ENCODE measurements around the gene VPS54. TPM values are rescaled to one million over a fixed set of nuclear protein-coding genes. Genes with fewer than 3 reads are reported as not detected.

VPS54 gene
- polyA plus RNA-seq, 1 of the 3 experiments (the other 2 are of a cell fraction) = 5.3 TPM

DNA sequence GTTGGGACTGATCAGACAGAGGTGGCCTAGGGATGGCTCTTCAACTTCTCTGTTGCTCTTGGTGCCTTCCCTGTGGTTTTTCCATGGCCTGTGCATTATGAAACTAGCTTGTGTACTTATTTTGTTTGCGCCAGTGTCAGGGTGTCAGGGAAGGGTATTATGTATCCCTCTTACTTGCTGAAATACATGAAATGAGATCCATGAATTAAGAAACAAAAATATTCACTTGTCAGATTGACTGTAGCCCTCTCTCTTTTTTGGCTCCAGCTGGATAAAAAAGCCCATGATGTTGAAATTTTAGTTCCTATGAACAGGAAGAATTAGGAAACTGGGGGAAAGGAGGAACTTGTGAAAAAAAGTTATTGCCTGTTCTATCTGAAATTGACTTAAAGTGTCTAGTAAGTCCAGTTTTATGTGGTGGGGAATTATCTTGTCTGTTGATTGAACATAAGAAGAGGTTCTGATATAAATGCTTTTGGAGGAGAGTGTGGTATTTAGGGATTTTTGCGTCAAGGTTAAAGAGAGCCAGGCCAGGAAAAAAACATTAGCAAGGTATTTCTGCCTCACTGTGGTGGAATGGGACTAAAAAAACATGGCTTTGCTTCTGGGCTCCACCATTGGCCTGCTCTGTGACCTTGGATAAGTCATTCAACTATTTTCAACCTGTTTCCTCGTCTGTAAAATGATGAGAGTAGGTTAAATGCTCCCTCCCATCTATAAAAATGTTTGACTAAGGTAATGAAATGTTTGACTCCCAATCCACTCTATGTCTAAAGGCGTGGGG lies 165.5 kb downstream of the VPS54 start:
- peaks cover 0 to 19% of the 10 kb centered on the region in 2 experiments for H3K4me1 ChIP-seq (ENCODE audit: control insufficient read depth in 1 of 2, insufficient read depth in 2 of 2, low read depth in 1 of 2, low read length in 1 of 2)
- no peaks in the 10 kb centered on the region for H3K9me3 ChIP-seq
- H3K27ac ChIP-seq (ENCODE audit: low read depth in 2 of 2, low read length in 1 of 2) = no peak overlapping the region
- CTCF ChIA-PET = interaction anchor here (1.4 kb wide), 1 partner anchor 154 kb away, joined by 6 read pairs; no protein-coding TSS in a partner anchor
- H3K9me2 ChIP-seq = no peaks in the 10 kb centered on the region
- H2AFZ ChIP-seq (ENCODE audit: low read depth) = no peak overlapping the region
- H3K27me3 ChIP-seq (ENCODE audit: insufficient read depth) = no peaks in the 10 kb centered on the region
- H3K4me3 ChIP-seq (ENCODE audit: low read depth in 2 of 2, low read length in 1 of 2) = no peak overlapping the region
- H3K9ac ChIP-seq = no peak overlapping the region
- POLR2A ChIA-PET = interaction anchor here (1.0 kb wide), 1 partner anchor 12 kb away, joined by 4 read pairs; the partner anchor contains the start of gene UGP2
- TF ChIP-seq ELF1 (IDR thresholded peaks at IDR 0.05) (no peak), FOXM1 (IDR thresholded peaks at IDR 0.05; ENCODE audit: low read depth) (no peak), NFIC (IDR thresholded peaks at IDR 0.05; ENCODE audit: borderline replicate concordance) (no peak)
- TF ChIP-seq, protein P1, sequence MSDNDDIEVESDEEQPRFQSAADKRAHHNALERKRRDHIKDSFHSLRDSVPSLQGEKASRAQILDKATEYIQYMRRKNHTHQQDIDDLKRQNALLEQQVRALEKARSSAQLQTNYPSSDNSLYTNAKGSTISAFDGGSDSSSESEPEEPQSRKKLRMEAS (IDR thresholded peaks at IDR 0.05; ENCODE audit: low read depth) = no peak
- H3K4me2 ChIP-seq = no peak overlapping the region
- peaks cover 92% of the 10 kb centered on the region for H3K79me2 ChIP-seq (ENCODE audit: insufficient read depth)
- peaks cover 16 to 22% of the 10 kb centered on the region in 2 experiments for H3K36me3 ChIP-seq (replicated peaks in 1 of 2; ENCODE audit: control insufficient read depth in 1 of 2, insufficient read depth in 2 of 2, low read length in 1 of 2)
- no peak for DNase-seq
- H4K20me1 ChIP-seq (ENCODE audit: insufficient read depth) = peaks cover 33% of the 10 kb centered on the region; the same call in 1 of the 2 replicates
- H3F3A ChIP-seq (replicated peaks; ENCODE audit: insufficient read depth) = peaks cover 9% of the 10 kb centered on the region
- WGBS (ENCODE audit: low lambda C conversion rate) = 94% methylated on average over 4 of the region's 4 CpGs

DNA sequence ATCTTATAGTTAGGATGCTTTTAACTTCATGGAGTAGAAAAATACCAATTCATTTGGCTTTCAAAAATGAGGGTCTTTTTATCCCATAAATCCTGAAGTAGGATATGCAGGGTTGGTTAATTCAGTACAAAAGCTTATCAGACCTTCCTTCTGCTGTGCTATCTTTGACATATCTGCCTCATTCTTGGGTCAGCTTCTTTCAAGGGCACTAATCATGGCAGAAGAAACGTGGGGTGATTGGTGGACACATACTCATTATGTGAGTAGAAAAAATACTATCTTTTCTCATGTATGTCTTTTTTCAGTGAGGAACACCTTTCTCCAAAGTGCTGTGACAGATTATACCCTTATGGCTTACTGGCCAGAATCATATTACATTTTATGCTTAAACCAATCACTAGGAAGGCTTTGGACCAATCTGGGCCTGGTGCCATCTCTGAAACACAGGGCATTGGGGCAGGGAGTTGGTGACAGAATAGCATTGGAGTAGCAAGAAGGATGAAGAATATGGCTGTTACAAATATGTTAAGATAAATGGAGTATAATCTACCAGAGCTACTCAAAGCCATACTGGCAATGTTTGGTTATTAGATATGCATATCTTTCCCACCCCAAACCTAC lies 167.4 kb downstream of the VPS54 start:
- 100% methylated on average over 1 of the region's 1 CpG for WGBS (ENCODE audit: low lambda C conversion rate)
- H3K79me2 ChIP-seq (ENCODE audit: insufficient read depth) = peaks cover 100% of the 10 kb centered on the region
- H3K36me3 ChIP-seq (replicated peaks in 1 of 2; ENCODE audit: control insufficient read depth in 1 of 2, insufficient read depth in 2 of 2, low read length in 1 of 2) = peaks cover 4 to 5% of the 10 kb centered on the region in 2 experiments
- DNase-seq = no peak
- H3K9ac ChIP-seq = no peak overlapping the region
- H3K9me2 ChIP-seq = no peaks in the 10 kb centered on the region
- H3K27ac ChIP-seq (ENCODE audit: low read depth in 2 of 2, low read length in 1 of 2) = no peak overlapping the region
- no peak for TF ChIP-seq ELF1 (IDR thresholded peaks at IDR 0.05)
- TF ChIP-seq, protein P2, sequence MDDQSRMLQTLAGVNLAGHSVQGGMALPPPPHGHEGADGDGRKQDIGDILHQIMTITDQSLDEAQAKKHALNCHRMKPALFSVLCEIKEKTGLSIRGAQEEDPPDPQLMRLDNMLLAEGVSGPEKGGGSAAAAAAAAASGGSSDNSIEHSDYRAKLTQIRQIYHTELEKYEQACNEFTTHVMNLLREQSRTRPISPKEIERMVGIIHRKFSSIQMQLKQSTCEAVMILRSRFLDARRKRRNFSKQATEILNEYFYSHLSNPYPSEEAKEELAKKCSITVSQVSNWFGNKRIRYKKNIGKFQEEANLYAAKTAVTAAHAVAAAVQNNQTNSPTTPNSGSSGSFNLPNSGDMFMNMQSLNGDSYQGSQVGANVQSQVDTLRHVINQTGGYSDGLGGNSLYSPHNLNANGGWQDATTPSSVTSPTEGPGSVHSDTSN (IDR thresholded peaks at IDR 0.05) = no peak
- TF ChIP-seq MXI1 (IDR thresholded peaks at IDR 0.05; ENCODE audit: low read depth, low read length) = no peak
- no peak for TF ChIP-seq MEF2A (IDR thresholded peaks at IDR 0.05; ENCODE audit: borderline replicate concordance, low read depth)
- TF ChIP-seq, protein P3, sequence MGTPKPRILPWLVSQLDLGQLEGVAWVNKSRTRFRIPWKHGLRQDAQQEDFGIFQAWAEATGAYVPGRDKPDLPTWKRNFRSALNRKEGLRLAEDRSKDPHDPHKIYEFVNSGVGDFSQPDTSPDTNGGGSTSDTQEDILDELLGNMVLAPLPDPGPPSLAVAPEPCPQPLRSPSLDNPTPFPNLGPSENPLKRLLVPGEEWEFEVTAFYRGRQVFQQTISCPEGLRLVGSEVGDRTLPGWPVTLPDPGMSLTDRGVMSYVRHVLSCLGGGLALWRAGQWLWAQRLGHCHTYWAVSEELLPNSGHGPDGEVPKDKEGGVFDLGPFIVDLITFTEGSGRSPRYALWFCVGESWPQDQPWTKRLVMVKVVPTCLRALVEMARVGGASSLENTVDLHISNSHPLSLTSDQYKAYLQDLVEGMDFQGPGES (IDR thresholded peaks at IDR 0.05; ENCODE audit: low read depth, low read length) = no peak
- TF ChIP-seq GATA2 (CRISPR knock-in tag; IDR thresholded peaks at IDR 0.05) = no peak
- no peak for TF ChIP-seq FOXM1 (IDR thresholded peaks at IDR 0.05; ENCODE audit: low read depth)
- TF ChIP-seq EP300 (IDR thresholded peaks at IDR 0.05; ENCODE audit: borderline replicate concordance in 1 of 2, low read depth in 1 of 2, low read length in 1 of 2) = no peak
- TF ChIP-seq TCF12 (IDR thresholded peaks at IDR 0.05) = no peak
- TF ChIP-seq, protein P4, sequence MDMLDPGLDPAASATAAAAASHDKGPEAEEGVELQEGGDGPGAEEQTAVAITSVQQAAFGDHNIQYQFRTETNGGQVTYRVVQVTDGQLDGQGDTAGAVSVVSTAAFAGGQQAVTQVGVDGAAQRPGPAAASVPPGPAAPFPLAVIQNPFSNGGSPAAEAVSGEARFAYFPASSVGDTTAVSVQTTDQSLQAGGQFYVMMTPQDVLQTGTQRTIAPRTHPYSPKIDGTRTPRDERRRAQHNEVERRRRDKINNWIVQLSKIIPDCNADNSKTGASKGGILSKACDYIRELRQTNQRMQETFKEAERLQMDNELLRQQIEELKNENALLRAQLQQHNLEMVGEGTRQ (IDR thresholded peaks at IDR 0.05; ENCODE audit: borderline replicate concordance, low read depth, low read length) = no peak
- no peak overlapping the region for H3K4me2 ChIP-seq
- peaks cover 33% of the 10 kb centered on the region; the same call in 1 of the 2 replicates for H4K20me1 ChIP-seq (ENCODE audit: insufficient read depth)
- H2AFZ ChIP-seq (ENCODE audit: low read depth) = no peak overlapping the region
- H3K9me3 ChIP-seq = no peaks in the 10 kb centered on the region
- H3K27me3 ChIP-seq (ENCODE audit: insufficient read depth) = no peaks in the 10 kb centered on the region
- no peak overlapping the region for H3K4me3 ChIP-seq (ENCODE audit: low read depth in 2 of 2, low read length in 1 of 2)
- peaks cover 6 to 21% of the 10 kb centered on the region in 2 experiments for H3K4me1 ChIP-seq (ENCODE audit: control insufficient read depth in 1 of 2, insufficient read depth in 2 of 2, low read depth in 1 of 2, low read length in 1 of 2)
- CTCF ChIA-PET = interaction anchor here (1.1 to 1.7 kb wide), 4 partner anchors 9 to 160 kb away, joined by 3 to 13 read pairs (median 6); partner anchors contain the start of gene UGP2
- POLR2A ChIA-PET = no interaction called here
- peaks cover 5% of the 10 kb centered on the region for H3F3A ChIP-seq (replicated peaks; ENCODE audit: insufficient read depth)
